HepG2 (cell line): ENCODE results near the gene ZNF680. TPM values are rescaled to one million over a fixed set of nuclear protein-coding genes. Genes with fewer than 3 reads are reported as not detected.
A peak's percentile ranks its signal among the peaks of the same experiment; 100 is the strongest.

ENCODE experiments used
- ATAC-seq: fragments of 200-7000 bp; cut with Tn5 transposase; 3 replicates; pipeline ENCODE4 v1.9.1; 2020; ENCODE audit warnings: mild to moderate bottlenecking, moderate library complexity
- BruUV-seq: library from RNA; stranded (reverse); fragments of 400-500 nt; replicated peaks from 2 replicates; lab custom pipeline; 2021; lab: Mats Ljungman, UMichigan
- CTCF ChIA-PET: fragments of 300-600 bp; formaldehyde crosslinking; extraction: SDS; loops from one replicate; lab custom pipeline; 2021; ENCODE audit warnings: low total read pairs, inconsistent platforms, low intra/inter-chr PET ratio; lab: Yijun Ruan, JAX
- POLR2A ChIA-PET: fragments of 350-600 bp; sonication (Branson Sonifier 250); formaldehyde crosslinking; loops from one replicate; lab custom pipeline; 2020; ENCODE audit warnings: antibody characterized with exemption, inconsistent platforms; lab: Yijun Ruan, JAX
- DNase-seq: peaks from one replicate; pipeline ENCODE4 v3.0.0-alpha.2; 2015; ENCODE audit warnings: low spot score
- FAIRE-seq: peaks from 3 replicates; lab custom pipeline; 2011; peaks lifted over from hg19 to GRCh38; lab: Jason Lieb, UNC
- H2AFZ ChIP-seq: one replicate; pipeline ENCODE4 v1.6.1; 2011; ENCODE audit warnings: low read length, inconsistent platforms
- H3K27ac ChIP-seq: fragments of 300-600 bp; 3 replicates; pipeline ENCODE4 v1.8.0; 2011; ENCODE audit warnings: mixed run types, mild to moderate bottlenecking, mixed read lengths, low read length, inconsistent platforms; ENCODE audit not compliant: insufficient read depth; ENCODE audit errors: extremely low read length
- H3K27me3 ChIP-seq, 2 experiments: fragments of 200-600 bp in 1 of 2; 2 replicates in 1 of 2; 3 replicates in 1 of 2; pipeline versions ENCODE4 v1.6.0 to v1.8.0; 2011; ENCODE audit warnings: low read length in 2 of 2, mild to moderate bottlenecking in 2 of 2, moderate library complexity in 2 of 2, inconsistent platforms in 1 of 2; ENCODE audit not compliant: insufficient read depth in 2 of 2, control insufficient read depth in 1 of 2
- H3K36me3 ChIP-seq, 2 experiments: fragments of 200-600 bp in 1 of 2; replicated peaks in 1 of 2; 2 replicates in 1 of 2; 3 replicates in 1 of 2; pipeline versions ENCODE4 v1.5.1 to v1.8.0; 2011; ENCODE audit warnings: low read length in 2 of 2, inconsistent platforms in 1 of 2; ENCODE audit not compliant: insufficient read depth in 2 of 2, control insufficient read depth in 1 of 2
- H3K4me1 ChIP-seq: 2 replicates; pipeline ENCODE4 v1.5.1; 2012; ENCODE audit warnings: low read length, inconsistent platforms; ENCODE audit not compliant: insufficient read depth
- H3K4me2 ChIP-seq: 2 replicates; pipeline ENCODE4 v1.6.0; 2011; ENCODE audit warnings: low read depth, low read length, inconsistent platforms
- H3K4me3 ChIP-seq, 3 experiments: fragments of 200-600 bp in 1 of 3; sonication (generic), shearing (Covaris generic) in 1 of 3; replicated peaks in 1 of 3; 2 replicates each; pipeline ENCODE4 v1.5.1; 2011 to 2016; ENCODE audit warnings: low read length in 3 of 3, inconsistent platforms in 2 of 3, low read depth in 2 of 3, mild to moderate bottlenecking in 2 of 3, control low read depth in 1 of 3, mixed read lengths in 1 of 3; ENCODE audit not compliant: insufficient read depth in 1 of 3
- H3K79me2 ChIP-seq: one replicate; pipeline ENCODE4 v1.6.1; 2011; ENCODE audit warnings: low read length, inconsistent platforms; ENCODE audit not compliant: insufficient read depth
- H3K9ac ChIP-seq: 2 replicates; pipeline ENCODE4 v1.6.0; 2011; ENCODE audit warnings: mild to moderate bottlenecking, low read depth, low read length, inconsistent platforms; ENCODE audit not compliant: insufficient read depth
- H3K9me3 ChIP-seq: 2 replicates; pipeline ENCODE4 v1.5.1; 2012; ENCODE audit warnings: mild to moderate bottlenecking, low read length
- H4K20me1 ChIP-seq: 2 replicates; pipeline ENCODE4 v1.6.0; 2011; ENCODE audit warnings: inconsistent platforms, mild to moderate bottlenecking, low read length, moderate library complexity; ENCODE audit not compliant: insufficient read depth
- ATF2 ChIP-seq: sonication (generic); formaldehyde crosslinking; IDR thresholded peaks from 2 replicates; pipeline ENCODE4 v1.4.0; 2020; ENCODE audit warnings: missing genetic modification reagents
- FOXO1 ChIP-seq: sonication (generic); formaldehyde crosslinking; IDR thresholded peaks from 2 replicates; pipeline ENCODE4 v1.4.0; 2020; ENCODE audit warnings: missing genetic modification reagents
- FOXP1 ChIP-seq, 2 experiments: fragments of 450-650 bp in 1 of 2; IDR thresholded peaks; 2 replicates each; pipeline ENCODE4 v1.6.1; 2017 to 2018; ENCODE audit warnings: antibody characterized with exemption in 1 of 2
- HDAC6 ChIP-seq: fragments of 200-600 bp; sonication (generic); IDR thresholded peaks from 2 replicates; pipeline ENCODE4 v1.7.0; 2017; ENCODE audit warnings: mild to moderate bottlenecking, antibody characterized with exemption, low read length, low read depth
- HNF1A ChIP-seq, 2 experiments: sonication (generic) in 1 of 2; formaldehyde crosslinking in 1 of 2; IDR thresholded peaks; 2 replicates each; pipeline versions ENCODE4 v1.4.0 to v1.6.1; 2016 to 2020; ENCODE audit warnings: borderline replicate concordance in 1 of 2, low read depth in 1 of 2, mild to moderate bottlenecking in 1 of 2, missing genetic modification reagents in 1 of 2
- HNRNPK ChIP-seq: fragments of 200-400 bp; formaldehyde crosslinking; IDR thresholded peaks from 2 replicates; pipeline ENCODE4 v1.6.1; 2018; ENCODE audit warnings: low read length, low read depth, moderate library complexity, mild to moderate bottlenecking; ENCODE audit not compliant: poor library complexity, severe bottlenecking
- HOXA3 ChIP-seq: sonication (generic); formaldehyde crosslinking; IDR thresholded peaks from 2 replicates; pipeline ENCODE4 v1.5.0; 2020; ENCODE audit warnings: missing genetic modification reagents
- KDM2A ChIP-seq: sonication (generic); formaldehyde crosslinking; IDR thresholded peaks from 2 replicates; pipeline ENCODE4 v1.4.0; 2020; ENCODE audit warnings: low read depth, missing genetic modification reagents, borderline replicate concordance
- MAZ ChIP-seq, 2 experiments: sonication (generic) in 1 of 2; formaldehyde crosslinking in 1 of 2; IDR thresholded peaks; 2 replicates each; pipeline versions ENCODE4 v1.5.0 to v1.6.1; 2012 to 2020; ENCODE audit warnings: low read depth in 2 of 2, mild to moderate bottlenecking in 2 of 2, borderline replicate concordance in 1 of 2, improper control_type of control experiment in 1 of 2, low read length in 1 of 2, missing genetic modification reagents in 1 of 2, moderate library complexity in 1 of 2
- MIXL1 ChIP-seq: IDR thresholded peaks from 2 replicates; pipeline ENCODE4 v1.6.1; 2016
- RBM39 ChIP-seq: fragments of 200-400 bp; formaldehyde crosslinking; IDR thresholded peaks from one replicate; pipeline ENCODE4 v1.6.1; 2018; ENCODE audit warnings: antibody characterized with exemption, mild to moderate bottlenecking, low read depth, low read length; ENCODE audit not compliant: poor library complexity, severe bottlenecking
- SNAI1 ChIP-seq: sonication (generic); formaldehyde crosslinking; IDR thresholded peaks from 2 replicates; pipeline ENCODE4 v1.5.0; 2020; ENCODE audit warnings: mild to moderate bottlenecking, missing genetic modification reagents, borderline replicate concordance
- TAF15 ChIP-seq: fragments of 200-400 bp; formaldehyde crosslinking; IDR thresholded peaks from one replicate; pipeline ENCODE4 v1.6.1; 2018; ENCODE audit warnings: mild to moderate bottlenecking, low read depth, low read length; ENCODE audit not compliant: poor library complexity, severe bottlenecking
- ZGPAT ChIP-seq: IDR thresholded peaks from 2 replicates; pipeline ENCODE4 v1.6.1; 2016; ENCODE audit warnings: mild to moderate bottlenecking
- ZNF101 ChIP-seq: sonication (generic); formaldehyde crosslinking; IDR thresholded peaks from 2 replicates; pipeline ENCODE4 v1.4.0; 2020; ENCODE audit warnings: mild to moderate bottlenecking, low read depth, missing genetic modification reagents, borderline replicate concordance
- ZNF367 ChIP-seq: sonication (generic); formaldehyde crosslinking; IDR thresholded peaks from 2 replicates; pipeline ENCODE4 v1.4.0; 2020; ENCODE audit warnings: missing genetic modification reagents, borderline replicate concordance
- WGBS: methylation state at CpG from one replicate; pipeline ENCODE4 v1.1.6; 2017; ENCODE audit warnings: low lambda C conversion rate; 5-methylcytosine and 5-hydroxymethylcytosine counted together
- in situ Hi-C: cut with HindIII; loops from 2 replicates; pipeline ENCODE4 v1.10.0; 2017; ENCODE audit warnings: low pct_unique_long_range_greater_than_20kb; ENCODE audit not compliant: extremely low pct_ligation_motif_present
- intact Hi-C: fragments of 100-400 bp; cut with micrococcal nuclease; formaldehyde crosslinking; loops from one replicate; pipeline ENCODE4 v1.10.0; 2022; ENCODE audit not compliant: unreplicated experiment
- polyA plus RNA-seq, 8 experiments: library from polyadenylated mRNA; depleted of rRNA in 3 of 8; stranded (reverse) in 7 of 8; unstranded in 1 of 8; fragments of >200 nt; fragmentation: Illumina TruSeq in 4 of 8; extraction: Trizol in 4 of 8; gene quantifications; 2 replicates each; pipeline versions ENCODE4 v1.2.1 to v1.2.3, GENCODE V29; 2011 to 2016; ENCODE audit warnings: low read depth in 4 of 8, missing spikeins in 1 of 8, mixed read lengths in 1 of 8; ENCODE audit not compliant: insufficient read depth in 1 of 8
- total RNA-seq, 5 experiments: library from RNA; depleted of rRNA; stranded (reverse); fragments of >200 nt; fragmentation: Illumina TruSeq; extraction: Trizol; gene quantifications; 2 replicates each; pipeline ENCODE4 v1.2.3, GENCODE V29; 2016; ENCODE audit warnings: low read depth in 1 of 5

ZNF680 gene
- total and polyA plus RNA-seq, 2 of the 13 experiments (the other 11 are each of a cell fraction or from before 2014, with no cell fraction given) = 2.1 to 12.4 TPM

GRCh38 chr7:64557601-64558322, 5.1 kb downstream of the ZNF680 start:
- H3K4me1 ChIP-seq = peaks cover 36% of the 10 kb centered on the region
- no peaks in the 10 kb centered on the region for H3K9me3 ChIP-seq
- no peak overlapping the region for H3K4me3 ChIP-seq
- BruUV-seq = no TSS peak
- in situ Hi-C loops (no loop called here), intact Hi-C loops (no loop called here)
- peaks cover 33% of the 10 kb centered on the region for H3K79me2 ChIP-seq
- H4K20me1 ChIP-seq = no peaks in the 10 kb centered on the region
- H3K4me2 ChIP-seq = no peak overlapping the region
- no peak overlapping the region for H3K9ac ChIP-seq
- H2AFZ ChIP-seq = no peak overlapping the region
- no peaks in the 10 kb centered on the region; a peak in 1 of 5 replicates for H3K36me3 ChIP-seq
- H3K27ac ChIP-seq = peak overlapping the region; percentile 65
- no peak for DNase-seq
- FAIRE-seq = no peak
- no peaks in the 10 kb centered on the region for H3K27me3 ChIP-seq
- ChIA-PET POLR2A (no interaction called here), CTCF (no interaction called here)
- WGBS = 94% methylated on average over 8 of the region's 8 CpGs
- no peak for ATAC-seq
- TF ChIP-seq KDM2A (CRISPR knock-in tag) (no peak), TAF15 (no peak), HDAC6 (no peak), ZGPAT (CRISPR knock-in tag) (no peak), ZNF367 (CRISPR knock-in tag) (no peak), RBM39 (no peak), FOXO1 (no peak), HNF1A (IDR thresholded peaks at IDR 0.05; ENCODE audit: low read depth) (no peak), HNF1A (CRISPR knock-in tag; IDR thresholded peaks at IDR 0.05; ENCODE audit: borderline replicate concordance) (no peak), ZNF101 (no peak), SNAI1 (CRISPR knock-in tag) (no peak), ATF2 (no peak), MIXL1 (no peak), HOXA3 (no peak), FOXP1 (IDR thresholded peaks at IDR 0.05) (no peak), FOXP1 (CRISPR knock-in tag; IDR thresholded peaks at IDR 0.05) (no peak), HNRNPK (no peak), MAZ (IDR thresholded peaks at IDR 0.05; ENCODE audit: borderline replicate concordance, low read depth, low read length) (no peak), MAZ (CRISPR knock-in tag; IDR thresholded peaks at IDR 0.05; ENCODE audit: low read depth) (no peak)
